ENCODE measurements around the gene ATP6V0E2.

DNA sequence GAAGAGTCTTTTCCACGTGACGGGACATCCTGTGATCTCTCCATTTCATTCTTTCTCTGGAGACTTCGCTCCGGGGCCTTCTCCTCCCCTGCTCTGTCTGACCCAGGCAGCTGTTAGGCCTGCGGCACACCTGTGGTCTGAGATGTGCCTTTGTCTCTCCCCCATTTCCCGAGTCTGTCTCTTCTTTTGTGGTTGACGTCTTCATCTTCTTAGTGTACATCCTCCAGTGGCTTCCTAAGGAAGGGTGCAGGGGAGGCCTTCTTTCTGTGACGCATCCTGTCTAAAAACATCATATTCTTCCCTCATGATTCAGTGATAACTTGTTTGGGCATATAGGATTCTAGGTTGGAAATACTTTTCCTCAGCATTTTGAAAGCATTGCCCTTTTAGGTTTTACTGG lies 17.2 kb upstream of the ATP6V0E2 start:
- TF ChIP-seq, protein P1, sequence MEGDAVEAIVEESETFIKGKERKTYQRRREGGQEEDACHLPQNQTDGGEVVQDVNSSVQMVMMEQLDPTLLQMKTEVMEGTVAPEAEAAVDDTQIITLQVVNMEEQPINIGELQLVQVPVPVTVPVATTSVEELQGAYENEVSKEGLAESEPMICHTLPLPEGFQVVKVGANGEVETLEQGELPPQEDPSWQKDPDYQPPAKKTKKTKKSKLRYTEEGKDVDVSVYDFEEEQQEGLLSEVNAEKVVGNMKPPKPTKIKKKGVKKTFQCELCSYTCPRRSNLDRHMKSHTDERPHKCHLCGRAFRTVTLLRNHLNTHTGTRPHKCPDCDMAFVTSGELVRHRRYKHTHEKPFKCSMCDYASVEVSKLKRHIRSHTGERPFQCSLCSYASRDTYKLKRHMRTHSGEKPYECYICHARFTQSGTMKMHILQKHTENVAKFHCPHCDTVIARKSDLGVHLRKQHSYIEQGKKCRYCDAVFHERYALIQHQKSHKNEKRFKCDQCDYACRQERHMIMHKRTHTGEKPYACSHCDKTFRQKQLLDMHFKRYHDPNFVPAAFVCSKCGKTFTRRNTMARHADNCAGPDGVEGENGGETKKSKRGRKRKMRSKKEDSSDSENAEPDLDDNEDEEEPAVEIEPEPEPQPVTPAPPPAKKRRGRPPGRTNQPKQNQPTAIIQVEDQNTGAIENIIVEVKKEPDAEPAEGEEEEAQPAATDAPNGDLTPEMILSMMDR (IDR thresholded peaks at IDR 0.05; ENCODE audit: low read depth, low read length, poor library complexity, severe bottlenecking), result no peak
- no peak for TF ChIP-seq EZH2phosphoT487 (IDR thresholded peaks at IDR 0.05; ENCODE audit: borderline replicate concordance, low read length)

All from DOHH2 (cell line).